Fibroblast of pulmonary artery (primary cell): ENCODE results near the gene ZNF597.

Experiments
- DNase-seq: peaks from one replicate; pipeline ENCODE4 v3.0.0-alpha.2; 2010; ENCODE audit warnings: low read depth
- H3K4me3 ChIP-seq: replicated peaks from 2 replicates; pipeline ENCODE4 v1.5.1; 2011; ENCODE audit warnings: low read depth, mild to moderate bottlenecking, control low read depth, low read length, moderate library complexity
- TF ChIP-seq, protein P1 (sequence below): IDR thresholded peaks from 2 replicates; pipeline ENCODE4 v1.5.1; 2011; ENCODE audit warnings: mild to moderate bottlenecking, control low read depth, low read length, inconsistent platforms; ENCODE audit errors: missing control alignments

Gene ZNF597

DNA sequence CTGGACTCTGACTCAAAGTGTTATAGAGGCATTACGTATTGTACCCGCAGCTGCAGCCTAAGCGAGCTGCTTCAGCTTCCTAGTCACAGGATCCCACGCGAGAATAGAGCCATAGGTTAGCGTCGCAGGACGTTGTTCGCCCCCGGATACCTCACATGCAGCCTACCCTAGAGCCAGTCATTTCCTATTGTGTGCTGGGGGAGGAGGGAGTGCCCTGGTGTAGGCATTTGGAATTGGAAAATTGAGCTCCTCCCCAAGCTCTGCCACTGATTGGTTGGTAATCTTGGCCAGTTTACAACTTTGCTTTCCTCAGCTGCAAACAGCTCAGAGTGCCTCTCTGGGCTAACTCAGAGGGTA lies 706 bp upstream of the ZNF597 start:
- TF ChIP-seq, protein P1, sequence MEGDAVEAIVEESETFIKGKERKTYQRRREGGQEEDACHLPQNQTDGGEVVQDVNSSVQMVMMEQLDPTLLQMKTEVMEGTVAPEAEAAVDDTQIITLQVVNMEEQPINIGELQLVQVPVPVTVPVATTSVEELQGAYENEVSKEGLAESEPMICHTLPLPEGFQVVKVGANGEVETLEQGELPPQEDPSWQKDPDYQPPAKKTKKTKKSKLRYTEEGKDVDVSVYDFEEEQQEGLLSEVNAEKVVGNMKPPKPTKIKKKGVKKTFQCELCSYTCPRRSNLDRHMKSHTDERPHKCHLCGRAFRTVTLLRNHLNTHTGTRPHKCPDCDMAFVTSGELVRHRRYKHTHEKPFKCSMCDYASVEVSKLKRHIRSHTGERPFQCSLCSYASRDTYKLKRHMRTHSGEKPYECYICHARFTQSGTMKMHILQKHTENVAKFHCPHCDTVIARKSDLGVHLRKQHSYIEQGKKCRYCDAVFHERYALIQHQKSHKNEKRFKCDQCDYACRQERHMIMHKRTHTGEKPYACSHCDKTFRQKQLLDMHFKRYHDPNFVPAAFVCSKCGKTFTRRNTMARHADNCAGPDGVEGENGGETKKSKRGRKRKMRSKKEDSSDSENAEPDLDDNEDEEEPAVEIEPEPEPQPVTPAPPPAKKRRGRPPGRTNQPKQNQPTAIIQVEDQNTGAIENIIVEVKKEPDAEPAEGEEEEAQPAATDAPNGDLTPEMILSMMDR: peak; percentile 1
- H3K4me3 ChIP-seq: peak overlapping the region; percentile 80
- DNase-seq: peak; percentile 81

DNA sequence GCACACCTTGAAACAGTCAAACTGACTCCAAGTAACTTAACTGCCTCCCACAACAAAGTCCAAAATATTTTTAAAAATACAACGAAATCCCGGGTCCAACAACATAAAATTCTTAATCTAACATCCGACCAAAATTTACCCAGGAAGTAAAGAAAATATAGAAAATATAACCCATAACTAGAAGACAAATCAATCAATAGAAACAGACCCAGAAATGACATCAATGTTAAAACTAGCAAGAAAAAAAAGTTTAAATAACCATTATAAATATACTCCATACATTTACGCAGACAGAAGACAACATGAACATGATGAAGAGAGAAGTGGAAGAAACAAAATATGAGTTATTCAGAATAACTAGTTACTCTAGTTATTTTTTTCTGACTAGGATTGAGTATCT lies 3.7 kb downstream of the ZNF597 start:
- TF ChIP-seq, protein P1: no peak
- DNase-seq: no peak
- H3K4me3 ChIP-seq: no peak overlapping the region

DNA sequence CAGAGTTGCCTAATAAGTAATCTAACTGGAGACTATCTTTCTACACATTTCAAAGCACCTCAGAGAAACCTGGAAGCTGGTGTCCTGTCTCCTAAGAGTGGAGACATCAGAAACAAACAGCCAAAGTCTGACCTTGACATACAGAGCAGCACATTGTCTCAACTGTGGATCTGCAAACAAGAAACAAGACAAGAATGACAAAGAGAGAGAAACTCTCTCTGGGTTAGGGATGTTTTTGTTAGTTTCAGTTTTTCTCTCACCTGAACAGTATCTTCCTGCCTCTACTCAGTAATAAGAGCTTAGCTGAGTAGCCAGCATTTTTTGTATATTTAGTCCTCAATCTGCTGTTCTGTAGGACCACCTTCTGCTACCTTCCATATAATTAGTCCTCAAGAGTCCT lies 8.9 kb downstream of the ZNF597 start:
- TF ChIP-seq, protein P1: no peak

DNA sequence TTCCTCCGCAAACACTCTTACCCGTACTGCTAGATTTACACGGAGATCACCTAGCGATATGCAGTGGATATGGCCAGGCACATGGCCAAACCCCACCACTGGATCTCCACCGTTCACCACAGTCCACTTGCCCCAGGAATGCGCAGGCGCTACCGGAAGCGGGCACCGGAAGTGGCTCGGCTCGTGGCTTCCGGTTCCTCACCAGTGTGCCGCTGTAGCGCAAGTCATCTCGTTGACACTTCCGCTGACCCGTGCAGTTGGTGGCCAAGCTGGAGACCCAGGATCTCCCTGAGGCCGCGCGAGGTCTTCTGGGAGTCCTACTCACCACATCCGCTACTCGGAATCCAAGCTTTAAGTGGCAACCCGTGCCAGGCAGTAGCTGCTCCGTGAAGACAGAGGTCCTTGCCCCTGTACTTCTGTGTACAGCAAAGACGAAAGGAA lies 11.5 kb downstream of the ZNF597 start:
- TF ChIP-seq, protein P1: no peak
- H3K4me3 ChIP-seq: peak overlapping the region; percentile 17
- peak; percentile 22 for DNase-seq

More for the DNA sequence above, 8.9 kb downstream of the ZNF597 start:
- DNase-seq: no peak
- H3K4me3 ChIP-seq: no peak overlapping the region

DNA sequence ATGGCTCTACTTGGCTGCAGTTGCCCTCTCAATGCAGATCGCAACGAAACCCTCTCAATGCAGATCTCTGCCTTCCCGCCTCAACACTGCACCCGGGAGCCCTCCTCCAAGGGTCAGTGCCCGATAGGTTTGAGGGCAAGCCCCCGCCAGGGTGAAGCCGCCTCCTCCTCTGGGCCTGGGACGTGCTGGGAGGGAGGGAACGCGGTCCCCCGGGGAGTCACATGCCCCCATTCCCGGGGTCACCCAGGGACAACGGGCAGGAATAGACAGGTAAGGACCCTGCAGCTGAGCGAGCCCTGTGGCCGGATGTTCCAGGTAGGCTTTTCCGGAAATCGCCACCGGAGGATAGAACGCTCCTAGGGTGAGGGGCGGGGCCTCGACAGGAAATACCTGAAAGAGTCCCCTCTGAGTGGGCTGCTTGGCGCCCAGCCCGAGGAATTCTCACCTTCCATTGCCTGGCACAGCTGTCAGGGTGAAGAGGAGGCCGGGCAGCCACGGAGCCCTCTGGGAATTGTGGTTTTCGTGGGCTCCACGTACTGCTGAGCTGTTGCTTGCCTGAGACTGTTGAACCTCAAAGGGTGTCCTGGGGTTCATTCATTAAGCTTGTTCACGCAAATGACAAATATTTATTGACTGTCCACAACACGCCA lies 29.4 kb downstream of the ZNF597 start:
- H3K4me3 ChIP-seq: no peak overlapping the region

DNA sequence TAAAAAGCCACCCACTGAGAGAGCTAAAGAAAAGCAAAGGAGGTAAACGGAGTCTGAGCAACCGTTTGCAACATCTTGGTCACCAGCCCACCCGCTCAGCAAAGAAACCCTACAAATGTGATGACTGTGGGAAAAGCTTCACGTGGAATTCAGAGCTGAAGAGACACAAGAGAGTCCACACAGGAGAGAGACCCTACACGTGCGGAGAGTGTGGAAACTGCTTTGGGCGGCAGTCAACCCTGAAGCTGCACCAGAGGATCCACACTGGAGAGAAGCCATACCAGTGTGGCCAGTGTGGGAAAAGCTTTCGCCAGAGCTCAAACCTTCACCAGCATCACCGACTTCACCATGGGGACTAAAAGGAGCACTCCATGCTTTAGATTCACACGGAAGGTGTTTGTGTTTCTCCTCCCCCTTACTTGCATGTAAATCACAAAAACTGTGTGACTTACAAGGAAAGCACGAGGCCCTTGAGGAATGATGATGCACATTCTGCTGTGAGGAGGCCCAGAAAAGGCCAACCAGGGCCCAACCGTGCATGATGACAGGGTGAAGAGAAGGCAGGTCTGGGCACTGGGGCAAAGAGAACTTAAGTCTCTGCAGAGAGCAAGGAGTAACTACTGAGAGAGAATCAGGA lies 34.6 kb downstream of the ZNF597 start:
- no peak overlapping the region for H3K4me3 ChIP-seq
- TF ChIP-seq, protein P1: no peak
- DNase-seq: no peak

More for the DNA sequence above, 29.4 kb downstream of the ZNF597 start:
- TF ChIP-seq, protein P1: no peak
- no peak for DNase-seq
